ENCODE measurements around the gene SLC41A2.

DNA sequence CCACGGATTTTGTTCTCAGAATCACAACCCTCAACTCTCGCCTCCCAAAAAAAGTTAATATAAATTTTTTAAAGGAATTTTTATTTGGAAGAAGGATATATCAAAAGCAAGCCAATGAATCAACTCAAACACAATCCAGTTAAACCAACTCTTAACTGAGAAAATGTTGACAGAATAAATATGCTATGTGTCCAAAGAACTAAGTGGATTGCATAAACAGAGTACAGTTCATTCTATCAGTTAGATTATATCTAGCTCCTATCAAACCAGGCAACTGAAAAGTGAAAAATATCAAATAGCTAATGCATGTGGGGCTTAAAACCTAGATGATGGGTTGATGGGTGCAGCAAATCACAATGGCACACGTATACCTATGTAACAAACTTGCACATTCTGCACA is 16.6 kb downstream of the SLC41A2 start:
- TF ChIP-seq, protein P1, sequence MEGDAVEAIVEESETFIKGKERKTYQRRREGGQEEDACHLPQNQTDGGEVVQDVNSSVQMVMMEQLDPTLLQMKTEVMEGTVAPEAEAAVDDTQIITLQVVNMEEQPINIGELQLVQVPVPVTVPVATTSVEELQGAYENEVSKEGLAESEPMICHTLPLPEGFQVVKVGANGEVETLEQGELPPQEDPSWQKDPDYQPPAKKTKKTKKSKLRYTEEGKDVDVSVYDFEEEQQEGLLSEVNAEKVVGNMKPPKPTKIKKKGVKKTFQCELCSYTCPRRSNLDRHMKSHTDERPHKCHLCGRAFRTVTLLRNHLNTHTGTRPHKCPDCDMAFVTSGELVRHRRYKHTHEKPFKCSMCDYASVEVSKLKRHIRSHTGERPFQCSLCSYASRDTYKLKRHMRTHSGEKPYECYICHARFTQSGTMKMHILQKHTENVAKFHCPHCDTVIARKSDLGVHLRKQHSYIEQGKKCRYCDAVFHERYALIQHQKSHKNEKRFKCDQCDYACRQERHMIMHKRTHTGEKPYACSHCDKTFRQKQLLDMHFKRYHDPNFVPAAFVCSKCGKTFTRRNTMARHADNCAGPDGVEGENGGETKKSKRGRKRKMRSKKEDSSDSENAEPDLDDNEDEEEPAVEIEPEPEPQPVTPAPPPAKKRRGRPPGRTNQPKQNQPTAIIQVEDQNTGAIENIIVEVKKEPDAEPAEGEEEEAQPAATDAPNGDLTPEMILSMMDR (IDR thresholded peaks at IDR 0.05; ENCODE audit: insufficient read depth, low read depth, low read length): no peak
- TF ChIP-seq EZH2 (IDR thresholded peaks at IDR 0.05; ENCODE audit: insufficient read depth, low read length): no peak
